ENCODE results near the gene PRIMA1. TPM values are rescaled to one million over a fixed set of nuclear protein-coding genes. Genes with fewer than 3 reads are reported as not detected.

Gene PRIMA1
- total RNA-seq, 2 experiments from 2014 or later, result not detected

DNA sequence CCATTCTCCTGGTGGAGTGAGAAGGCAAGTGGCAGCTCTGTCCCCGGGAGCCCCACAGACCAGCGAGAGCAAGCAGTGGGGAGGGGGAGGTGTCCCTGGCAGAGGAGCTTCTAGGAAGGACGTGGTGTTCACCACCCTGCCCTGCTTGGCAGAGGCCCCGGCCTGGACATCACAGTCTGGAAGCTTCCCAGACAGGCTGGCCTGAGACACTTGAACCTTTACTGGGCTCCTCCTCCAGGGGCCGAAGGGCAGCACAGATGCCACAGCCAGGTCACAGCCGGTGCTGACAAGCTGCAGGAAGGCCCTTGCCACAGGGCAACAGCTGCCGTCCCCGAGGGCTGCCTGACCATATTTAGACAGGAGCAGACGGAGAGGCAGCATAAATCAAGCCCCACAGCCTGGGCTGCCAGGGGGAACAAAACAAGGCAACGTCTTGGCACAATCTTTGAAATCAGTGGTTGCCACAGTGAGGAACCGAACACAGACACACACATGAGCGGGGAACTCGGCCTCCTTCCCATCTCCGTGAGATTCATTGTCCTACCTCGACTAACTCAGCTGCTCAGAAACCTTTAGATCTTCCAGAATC lies 28.5 kb downstream of the PRIMA1 start:
- DNase-seq (no peak), ATAC-seq (ENCODE audit: low read depth) (no peak)
- no peak overlapping the region for H3K4me3 Mint-ChIP-seq
- H3K36me3 Mint-ChIP-seq, result no peaks in the 10 kb centered on the region
- no peak overlapping the region for H3K27ac Mint-ChIP-seq
- H3K9me3 Mint-ChIP-seq, result no peaks in the 10 kb centered on the region
- peaks cover 21% of the 10 kb centered on the region for H3K27me3 Mint-ChIP-seq
- H3K4me1 Mint-ChIP-seq, result no peaks in the 10 kb centered on the region
- POLR2A ChIA-PET, result no interaction called here

DNA sequence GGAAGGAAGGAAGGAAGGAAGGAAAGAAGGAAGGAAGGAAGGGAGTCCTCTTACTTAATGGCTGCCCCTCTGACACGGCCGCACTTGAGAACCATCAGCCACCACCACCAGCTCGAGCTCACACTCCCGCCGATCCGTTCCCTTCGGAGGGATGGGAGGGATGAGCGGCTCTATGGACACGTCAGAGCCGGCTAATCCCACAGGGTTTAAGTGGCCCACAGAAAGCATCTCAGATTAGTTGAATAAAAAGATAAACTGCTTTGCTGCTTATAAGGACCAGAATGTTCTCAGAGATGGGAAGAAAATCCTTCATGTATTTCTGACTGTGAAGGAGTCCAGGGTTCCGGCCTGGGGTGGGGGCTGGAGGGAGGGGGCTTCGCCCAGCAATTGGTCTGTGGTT lies 31.1 kb downstream of the PRIMA1 start:
- H3K4me3 Mint-ChIP-seq, result no peak overlapping the region
- no peak overlapping the region for H3K27ac Mint-ChIP-seq
- ATAC-seq (ENCODE audit: low read depth), result no peak

DNA sequence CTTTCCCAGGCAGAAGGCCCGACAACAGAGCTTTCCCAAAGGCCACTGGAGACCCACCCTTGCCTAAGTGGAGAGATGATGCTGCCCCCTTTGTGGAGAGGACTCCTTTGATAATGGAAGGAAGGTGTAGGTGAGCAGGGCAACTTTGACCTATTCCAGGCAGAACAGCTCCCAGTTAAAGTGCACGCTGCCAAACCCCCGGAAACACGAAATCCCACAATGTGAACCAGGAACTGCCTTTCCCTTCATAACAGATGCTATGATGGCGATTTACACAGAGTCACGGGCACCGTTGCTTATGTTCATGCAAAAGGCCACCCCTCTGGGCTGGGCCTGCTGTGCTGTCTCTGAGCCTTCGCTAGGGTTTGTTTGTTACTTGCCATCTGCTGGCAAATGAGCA lies 34.6 kb downstream of the PRIMA1 start:
- Mint-ChIP-seq H3K4me3 (no peak overlapping the region), H3K4me1 (no peaks in the 10 kb centered on the region), H3K36me3 (no peaks in the 10 kb centered on the region), H3K27ac (no peak overlapping the region), H3K27me3 (no peaks in the 10 kb centered on the region), H3K9me3 (no peaks in the 10 kb centered on the region)
- POLR2A ChIA-PET, result no interaction called here
- ATAC-seq (ENCODE audit: low read depth) (no peak), DNase-seq (no peak)

More for the DNA sequence above, 31.1 kb downstream of the PRIMA1 start:
- POLR2A ChIA-PET, result no interaction called here
- H3K4me1 Mint-ChIP-seq, result no peaks in the 10 kb centered on the region
- DNase-seq, result no peak
- H3K36me3 Mint-ChIP-seq, result no peaks in the 10 kb centered on the region
- peaks cover 18% of the 10 kb centered on the region for H3K27me3 Mint-ChIP-seq
- no peaks in the 10 kb centered on the region for H3K9me3 Mint-ChIP-seq

GRCh38 chr14:93752980-93753561 lies 35.2 kb downstream of the PRIMA1 start:
- DNase-seq (no peak), ATAC-seq (ENCODE audit: low read depth) (no peak)
- Mint-ChIP-seq H3K27ac (no peak overlapping the region), H3K9me3 (no peaks in the 10 kb centered on the region), H3K4me3 (no peak overlapping the region), H3K4me1 (no peaks in the 10 kb centered on the region), H3K36me3 (no peaks in the 10 kb centered on the region), H3K27me3 (no peaks in the 10 kb centered on the region)
- POLR2A ChIA-PET, result no interaction called here

DNA sequence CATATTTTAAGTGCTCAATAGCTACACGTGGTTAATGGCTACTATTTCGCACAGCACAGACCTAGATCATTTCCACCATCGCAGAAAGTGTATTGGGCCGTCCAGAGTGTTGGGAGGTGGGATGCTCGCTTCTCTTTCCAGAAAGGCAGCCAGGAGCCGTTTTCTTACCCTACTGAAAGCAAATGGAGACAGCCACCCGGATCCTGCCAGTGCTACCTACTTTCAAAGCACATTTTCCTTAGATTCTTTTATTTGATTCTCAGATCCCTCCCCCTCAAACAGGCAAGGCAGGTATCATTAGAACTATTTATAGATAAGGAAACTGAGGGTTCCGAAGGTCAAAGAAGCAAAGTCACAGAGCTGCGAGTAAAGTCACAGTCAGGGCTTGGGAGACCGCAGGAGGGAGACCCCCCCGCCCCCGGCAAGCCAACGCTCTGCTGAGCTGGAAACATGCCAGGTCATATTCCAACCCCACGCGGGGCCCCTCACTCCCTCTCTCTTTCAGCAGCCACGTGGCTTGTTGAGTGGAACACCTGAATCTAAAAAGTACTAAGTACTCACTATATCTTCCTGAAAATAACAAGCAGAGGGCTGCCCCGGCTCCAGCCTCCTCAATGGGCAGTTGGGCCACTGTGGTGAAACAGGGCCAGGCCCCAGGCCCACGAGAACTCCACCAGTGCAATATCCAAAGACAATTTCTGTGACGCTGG lies 36.2 kb downstream of the PRIMA1 start:
- Mint-ChIP-seq H3K27ac (no peak overlapping the region), H3K4me1 (no peaks in the 10 kb centered on the region), H3K4me3 (no peak overlapping the region), H3K9me3 (no peaks in the 10 kb centered on the region), H3K36me3 (no peaks in the 10 kb centered on the region), H3K27me3 (no peaks in the 10 kb centered on the region)
- no peak for DNase-seq
- no peak for ATAC-seq (ENCODE audit: low read depth)
- POLR2A ChIA-PET, result no interaction called here

- POLR2A ChIA-PET, result no interaction called here
- Mint-ChIP-seq H3K9me3 (no peaks in the 10 kb centered on the region), H3K4me3 (no peak overlapping the region), H3K27ac (no peak overlapping the region), H3K27me3 (no peaks in the 10 kb centered on the region), H3K4me1 (no peaks in the 10 kb centered on the region), H3K36me3 (no peaks in the 10 kb centered on the region)
- no peak for DNase-seq
- no peak for ATAC-seq (ENCODE audit: low read depth)
Measured at GRCh38 chr14:93749076-93749420, 39.2 kb downstream of the PRIMA1 start.

- no peak for ATAC-seq (ENCODE audit: low read depth)
- Mint-ChIP-seq H3K36me3 (no peaks in the 10 kb centered on the region), H3K9me3 (no peaks in the 10 kb centered on the region), H3K4me3 (no peak overlapping the region), H3K27me3 (no peaks in the 10 kb centered on the region), H3K27ac (no peak overlapping the region), H3K4me1 (no peaks in the 10 kb centered on the region)
- DNase-seq, result no peak
- POLR2A ChIA-PET, result no interaction called here
Measured at GRCh38 chr14:93748208-93749075, 39.8 kb downstream of the PRIMA1 start.

DNA sequence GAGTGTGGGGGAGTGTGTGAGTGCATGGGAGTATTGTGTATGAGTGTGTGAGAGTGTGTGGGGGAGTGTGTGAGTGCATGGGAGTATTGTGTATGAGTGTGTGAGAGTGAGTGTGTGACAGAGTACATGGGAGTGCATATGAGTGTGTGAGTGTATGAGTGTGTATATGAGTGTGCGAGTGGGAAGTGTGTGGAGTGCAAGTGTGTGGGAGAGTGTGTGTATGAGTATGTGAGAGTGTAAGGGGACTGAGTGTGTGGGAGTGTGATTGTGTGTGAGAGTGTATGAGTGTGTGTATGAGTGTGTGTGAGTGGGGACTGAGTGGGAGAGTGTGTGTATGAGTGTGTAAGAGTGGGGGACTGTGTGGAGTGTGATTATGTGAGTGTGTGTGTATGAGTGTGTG lies 40.7 kb downstream of the PRIMA1 start:
- H3K36me3 Mint-ChIP-seq, result no peaks in the 10 kb centered on the region

DNA sequence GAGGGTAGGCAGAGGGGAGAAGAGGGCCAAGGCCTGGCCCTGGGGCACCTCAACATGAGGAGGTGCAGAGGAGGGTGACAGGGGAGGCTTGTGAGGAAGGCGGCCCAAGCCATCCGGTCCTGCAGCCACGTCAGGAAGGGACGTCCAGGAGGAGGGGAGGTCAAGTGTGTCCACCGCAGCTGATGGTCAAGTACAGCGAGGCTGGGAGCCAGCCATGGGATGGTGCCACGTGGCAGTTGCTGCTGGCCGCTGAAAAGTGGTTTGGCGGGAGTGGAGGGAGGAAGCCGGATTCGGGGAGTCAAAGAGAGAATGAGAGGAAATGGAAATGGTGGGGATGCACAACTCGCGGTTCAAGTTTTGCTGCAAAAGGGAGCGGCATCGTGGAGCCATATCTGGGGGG lies 41.2 kb downstream of the PRIMA1 start:
- no peaks in the 10 kb centered on the region for H3K9me3 Mint-ChIP-seq
- no peak overlapping the region for H3K4me3 Mint-ChIP-seq
- no peaks in the 10 kb centered on the region for H3K4me1 Mint-ChIP-seq
- DNase-seq (no peak), ATAC-seq (ENCODE audit: low read depth) (no peak)
- POLR2A ChIA-PET, result no interaction called here
- no peak overlapping the region for H3K27ac Mint-ChIP-seq
- H3K27me3 Mint-ChIP-seq, result no peaks in the 10 kb centered on the region
- no peaks in the 10 kb centered on the region for H3K36me3 Mint-ChIP-seq

More for the DNA sequence above, 40.7 kb downstream of the PRIMA1 start:
- Mint-ChIP-seq H3K4me3 (no peak overlapping the region), H3K27ac (peak overlapping the region; percentile 27), H3K4me1 (no peaks in the 10 kb centered on the region), H3K27me3 (no peaks in the 10 kb centered on the region), H3K9me3 (no peaks in the 10 kb centered on the region)
- DNase-seq, result no peak
- POLR2A ChIA-PET, result no interaction called here
- no peak for ATAC-seq (ENCODE audit: low read depth)

DNA sequence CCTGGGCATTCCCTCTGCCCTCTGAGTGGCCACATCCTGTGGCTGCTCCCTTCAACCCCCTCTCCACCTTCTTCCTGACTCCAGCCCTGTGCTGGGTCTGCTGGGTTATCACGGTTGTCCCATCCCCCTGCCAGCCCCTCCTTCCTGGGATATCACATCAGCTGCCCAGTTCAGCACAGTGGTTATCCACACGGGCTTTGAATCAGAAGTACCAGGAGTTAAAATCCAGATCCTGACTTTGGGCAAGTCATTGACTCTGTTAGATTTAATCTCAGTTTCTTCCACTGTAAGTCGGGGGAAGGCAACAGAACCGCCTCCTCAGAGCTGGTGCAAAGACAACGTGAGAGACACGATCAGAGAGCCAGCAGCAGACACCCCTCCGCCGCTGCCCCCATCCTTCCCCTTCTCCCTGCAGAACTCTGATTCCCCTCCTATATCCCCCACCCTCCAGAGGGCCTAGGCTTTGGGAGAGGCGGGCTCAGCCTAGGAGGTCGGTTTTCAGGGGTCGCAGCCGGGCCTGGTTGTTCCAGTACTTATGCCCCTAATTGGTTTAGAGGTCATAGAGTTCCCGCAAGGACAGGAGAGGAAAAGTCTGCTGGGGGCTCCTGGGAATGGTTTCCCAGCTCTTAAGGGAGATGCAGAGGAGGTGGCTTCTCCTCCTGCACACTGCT lies 42.5 kb downstream of the PRIMA1 start:
- Mint-ChIP-seq H3K36me3 (no peaks in the 10 kb centered on the region), H3K27ac (no peak overlapping the region), H3K4me1 (no peaks in the 10 kb centered on the region), H3K27me3 (no peaks in the 10 kb centered on the region), H3K9me3 (no peaks in the 10 kb centered on the region), H3K4me3 (no peak overlapping the region)
- DNase-seq, result no peak
- POLR2A ChIA-PET, result no interaction called here
- no peak for ATAC-seq (ENCODE audit: low read depth)

DNA sequence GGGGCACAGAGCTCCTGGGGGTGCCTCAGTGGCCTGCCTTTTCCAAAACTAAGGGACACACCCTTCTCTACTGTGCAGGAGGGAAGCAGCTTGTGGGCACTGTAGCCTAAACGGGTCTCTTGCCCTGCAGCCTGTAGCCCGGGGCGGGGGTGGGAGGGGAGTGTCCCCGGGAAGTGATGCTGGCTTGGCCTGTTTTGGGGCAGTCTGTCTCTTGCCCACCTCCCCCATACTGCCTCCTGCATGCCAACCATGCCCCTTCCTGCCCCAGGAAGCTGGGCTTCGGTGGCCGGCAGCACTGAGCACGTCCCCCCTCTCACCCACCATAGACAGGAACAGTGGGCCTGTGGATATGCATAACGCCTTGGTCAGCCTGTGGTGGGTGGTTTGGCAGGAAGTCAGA lies 43.4 kb downstream of the PRIMA1 start:
- ATAC-seq (ENCODE audit: low read depth) (no peak), DNase-seq (no peak)
- H3K27me3 Mint-ChIP-seq, result no peaks in the 10 kb centered on the region
- H3K9me3 Mint-ChIP-seq, result no peaks in the 10 kb centered on the region
- no peak overlapping the region for H3K27ac Mint-ChIP-seq
- H3K36me3 Mint-ChIP-seq, result no peaks in the 10 kb centered on the region
- POLR2A ChIA-PET, result no interaction called here
- no peaks in the 10 kb centered on the region for H3K4me1 Mint-ChIP-seq
- H3K4me3 Mint-ChIP-seq, result no peak overlapping the region

GRCh38 chr14:93744176-93744575 lies 44.1 kb downstream of the PRIMA1 start:
- DNase-seq (no peak), ATAC-seq (ENCODE audit: low read depth) (no peak)
- Mint-ChIP-seq H3K27ac (no peak overlapping the region), H3K9me3 (no peaks in the 10 kb centered on the region), H3K36me3 (no peaks in the 10 kb centered on the region), H3K4me1 (no peaks in the 10 kb centered on the region), H3K4me3 (no peak overlapping the region), H3K27me3 (no peaks in the 10 kb centered on the region)
- POLR2A ChIA-PET, result no interaction called here

- POLR2A ChIA-PET, result no interaction called here
- H3K27me3 Mint-ChIP-seq, result no peaks in the 10 kb centered on the region
- ATAC-seq (ENCODE audit: low read depth), result no peak
Measured at GRCh38 chr14:93743270-93744060, 44.8 kb downstream of the PRIMA1 start.

More at GRCh38 chr14:93743270-93744060, 44.8 kb downstream of the PRIMA1 start:
- Mint-ChIP-seq H3K4me3 (no peak overlapping the region), H3K36me3 (no peaks in the 10 kb centered on the region), H3K9me3 (no peaks in the 10 kb centered on the region), H3K4me1 (no peaks in the 10 kb centered on the region), H3K27ac (no peak overlapping the region)
- no peak for DNase-seq

All from activated naive CD8-positive, alpha-beta T cell treated with anti-CD3 and anti-CD28 coated beads, Interleukin-2, amount 10 ng/mL, durations not matched to agents 7 days and 5 days (primary cell).